HK-2 (cell line): Measurements from ENCODE around the gene OR7A10.
"Not testable (repeated sequence)": the region's sequence is repeated elsewhere in the genome, so short reads cannot be mapped to it uniquely, and the experiment has no call there.

ENCODE experiments used
- DNase-seq: peaks from one replicate; pipeline ENCODE4 v3.0.0-alpha.2; 2018; ENCODE audit not compliant: unreplicated experiment

OR7A10 gene

GRCh38 chr19:14795078-14795721 lies 53.5 kb downstream of the OR7A10 start:
- DNase-seq = no peak

- not testable (repeated sequence) for DNase-seq
Observed at GRCh38 chr19:14792250-14792649, 56.5 kb downstream of the OR7A10 start.
